Muscle layer of duodenum (tissue), 2 donors: ENCODE measurements around the gene RUNX1.

Source experiments
- H3K27ac ChIP-seq: one replicate; pipeline ENCODE4 v1.7.0; 2013; ENCODE audit warnings: mild to moderate bottlenecking, low read length
- H3K27me3 ChIP-seq: one replicate; pipeline ENCODE4 v1.7.0; 2013; ENCODE audit warnings: low read depth, mild to moderate bottlenecking, control low read depth, low read length
- H3K36me3 ChIP-seq, 2 donors: one replicate each; pipeline ENCODE4 v1.7.0; 2013; ENCODE audit warnings: low read length in 2 of 2, control low read depth in 1 of 2, mild to moderate bottlenecking in 1 of 2; ENCODE audit not compliant: insufficient read depth in 2 of 2, control insufficient read depth in 1 of 2
- H3K4me1 ChIP-seq, 2 donors: one replicate each; pipeline ENCODE4 v1.7.0; 2013; ENCODE audit warnings: low read length in 2 of 2, mild to moderate bottlenecking in 2 of 2, control low read depth in 1 of 2, moderate library complexity in 1 of 2; ENCODE audit not compliant: insufficient read depth in 2 of 2, control insufficient read depth in 1 of 2
- H3K4me3 ChIP-seq, 2 donors: one replicate each; pipeline ENCODE4 v1.7.0; 2013; ENCODE audit warnings: low read length in 2 of 2, low read depth in 1 of 2, mild to moderate bottlenecking in 1 of 2
- H3K9me3 ChIP-seq, 2 donors: one replicate each; pipeline ENCODE4 v1.7.0; 2013; ENCODE audit warnings: low read length in 2 of 2, control low read depth in 1 of 2, mild to moderate bottlenecking in 1 of 2; ENCODE audit not compliant: control insufficient read depth in 1 of 2
- donor health status: healthy.

Gene RUNX1

GRCh38 chr21:34824314-34824713 lies 224.8 kb downstream of the RUNX1 start:
- Histone ChIP-seq H3K9me3 (no peaks in the 10 kb centered on the region), H3K4me1 (no peaks in the 10 kb centered on the region)

DNA sequence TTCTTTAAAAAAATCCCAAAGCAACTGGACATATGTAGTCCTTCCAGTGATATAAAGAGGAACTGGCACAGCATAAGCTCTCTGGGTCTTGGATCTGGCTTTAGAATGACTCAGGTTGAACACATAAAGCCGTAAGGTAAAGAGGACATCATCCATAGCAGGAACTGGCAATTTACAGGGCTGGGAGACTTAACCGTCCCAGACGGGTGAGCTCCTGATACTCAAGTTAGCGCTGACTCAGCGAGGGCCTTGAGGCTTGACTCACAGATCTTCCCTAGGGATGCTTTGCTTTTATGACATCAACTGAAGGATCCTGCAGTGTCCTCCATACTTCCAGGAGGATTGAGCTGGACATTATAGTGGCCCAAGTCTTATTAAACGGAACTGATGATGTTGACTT lies 226.2 kb downstream of the RUNX1 start:
- Histone ChIP-seq H3K27me3 (no peaks in the 10 kb centered on the region), H3K36me3 (peaks cover 0 to 12% of the 10 kb centered on the region in 2 donors), H3K4me1 (no peaks in the 10 kb centered on the region), H3K4me3 (no peak overlapping the region), H3K27ac (no peak overlapping the region), H3K9me3 (no peaks in the 10 kb centered on the region)

More at GRCh38 chr21:34824314-34824713, 224.8 kb downstream of the RUNX1 start:
- no peaks in the 10 kb centered on the region for H3K27me3 ChIP-seq
- H3K36me3 ChIP-seq, result peaks cover 0 to 13% of the 10 kb centered on the region in 2 donors
- no peak overlapping the region for H3K27ac ChIP-seq
- H3K4me3 ChIP-seq, result no peak overlapping the region

DNA sequence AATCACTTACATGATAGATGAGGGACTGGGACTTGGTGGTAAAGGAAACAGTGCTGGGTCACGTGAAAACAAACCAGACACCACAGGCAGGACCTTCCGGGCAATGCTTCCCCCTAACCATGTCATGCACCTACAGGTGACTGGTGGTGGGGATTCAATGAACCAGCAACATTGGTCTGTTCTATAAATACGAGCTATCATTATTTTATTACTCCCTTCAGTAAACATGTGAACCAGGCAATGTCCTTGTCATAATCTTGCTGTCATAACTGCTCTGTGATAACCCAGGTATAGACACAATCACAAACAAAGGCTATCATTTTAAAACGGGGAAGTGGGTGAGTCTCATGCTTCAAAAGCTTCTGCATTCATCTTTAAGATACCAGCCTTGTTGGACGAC lies 226.9 kb downstream of the RUNX1 start:
- Histone ChIP-seq H3K27ac (no peak overlapping the region), H3K36me3 (peaks cover 0 to 8% of the 10 kb centered on the region in 2 donors), H3K27me3 (no peaks in the 10 kb centered on the region), H3K9me3 (no peaks in the 10 kb centered on the region), H3K4me3 (no peak overlapping the region), H3K4me1 (no peaks in the 10 kb centered on the region)

DNA sequence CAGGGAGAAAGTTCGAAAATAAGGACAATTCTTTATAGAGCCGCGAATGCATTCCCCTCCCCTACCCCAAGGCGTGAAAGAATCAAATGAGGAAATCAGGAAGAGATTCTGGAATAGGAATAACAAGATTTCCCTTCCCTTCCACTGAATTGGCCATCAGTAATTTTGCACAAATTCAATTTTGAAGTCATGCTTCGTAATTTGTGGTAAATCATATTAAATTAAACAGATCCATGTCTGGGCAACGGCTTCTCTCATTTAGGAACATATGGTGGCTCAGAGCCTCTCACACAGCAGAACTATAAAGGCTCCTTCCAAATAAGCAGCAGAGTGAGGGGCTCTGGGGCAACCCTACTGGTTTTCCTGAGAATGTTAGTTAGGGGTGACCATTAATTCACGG lies 227.4 kb downstream of the RUNX1 start:
- H3K27me3 ChIP-seq, result no peaks in the 10 kb centered on the region

GRCh38 chr21:34820051-34820450 lies 229.1 kb downstream of the RUNX1 start:
- Histone ChIP-seq H3K4me3 (no peak overlapping the region), H3K27me3 (no peaks in the 10 kb centered on the region), H3K4me1 (no peaks in the 10 kb centered on the region), H3K36me3 (no peaks in the 10 kb centered on the region), H3K9me3 (no peaks in the 10 kb centered on the region), H3K27ac (no peak overlapping the region)

More for the DNA sequence above, 227.4 kb downstream of the RUNX1 start:
- no peaks in the 10 kb centered on the region for H3K9me3 ChIP-seq
- no peaks in the 10 kb centered on the region for H3K4me1 ChIP-seq
- peaks cover 0 to 8% of the 10 kb centered on the region in 2 donors for H3K36me3 ChIP-seq
- no peak overlapping the region for H3K27ac ChIP-seq
- H3K4me3 ChIP-seq, result no peak overlapping the region

DNA sequence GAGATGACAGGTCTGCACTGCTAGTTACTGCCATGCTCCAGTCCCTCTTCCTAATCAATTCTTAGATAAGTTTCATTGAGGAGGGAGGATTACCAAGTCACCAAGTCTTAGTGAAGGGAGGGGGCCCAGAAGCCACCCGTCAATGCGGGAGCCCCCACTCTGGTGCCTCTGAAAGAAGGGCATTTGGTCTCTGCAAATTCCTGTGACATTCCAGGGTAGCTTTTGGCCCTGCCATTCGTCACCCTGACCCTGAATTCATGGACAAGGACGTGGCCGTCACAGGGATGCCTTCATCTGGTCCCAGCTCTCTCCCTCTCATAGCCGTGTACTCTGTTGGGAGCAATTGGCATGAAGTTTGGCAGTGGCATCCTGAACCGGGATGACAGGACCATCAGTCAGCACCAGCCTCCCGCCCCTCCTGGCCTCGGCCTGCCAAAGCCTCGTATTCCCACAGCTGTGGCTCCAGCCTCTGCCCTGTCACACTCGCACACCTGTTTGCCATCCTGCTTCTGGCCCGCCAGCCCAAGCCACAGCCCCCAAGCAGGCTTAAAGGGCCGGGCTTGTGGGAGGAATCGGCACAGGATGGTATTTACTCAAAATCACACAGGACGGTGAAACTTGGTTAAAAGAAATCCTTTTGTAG lies 229.6 kb downstream of the RUNX1 start:
- H3K4me3 ChIP-seq, result no peak overlapping the region
- H3K9me3 ChIP-seq, result no peaks in the 10 kb centered on the region
- H3K36me3 ChIP-seq, result no peaks in the 10 kb centered on the region
- no peak overlapping the region for H3K27ac ChIP-seq
- no peaks in the 10 kb centered on the region for H3K27me3 ChIP-seq
- no peaks in the 10 kb centered on the region for H3K4me1 ChIP-seq

DNA sequence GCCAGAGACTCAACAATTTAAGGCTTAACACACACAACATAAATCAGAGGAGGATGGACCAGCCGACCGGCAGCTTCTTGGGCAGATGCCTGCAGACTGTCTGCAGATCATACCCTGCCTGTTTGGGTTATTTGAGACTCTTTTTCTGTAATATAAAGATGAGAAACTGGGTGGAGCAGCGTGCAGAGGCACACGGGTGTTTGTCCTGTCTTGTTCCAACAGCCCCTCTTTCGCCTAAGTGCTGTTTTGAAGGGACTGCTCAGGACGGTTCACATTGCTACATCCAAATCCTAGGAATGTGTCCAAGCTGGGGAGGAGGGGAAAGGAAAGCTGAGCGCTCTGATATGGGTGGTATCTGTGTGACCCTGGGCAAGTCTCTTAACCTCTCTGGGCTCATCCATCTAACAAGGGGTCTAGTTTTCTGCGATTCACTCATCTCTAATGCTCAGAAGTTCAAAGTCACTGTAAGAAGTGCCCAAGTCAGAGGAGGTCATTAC lies 230.4 kb downstream of the RUNX1 start:
- Histone ChIP-seq H3K4me3 (no peak overlapping the region), H3K27me3 (no peaks in the 10 kb centered on the region), H3K9me3 (no peaks in the 10 kb centered on the region), H3K36me3 (no peaks in the 10 kb centered on the region), H3K4me1 (no peaks in the 10 kb centered on the region), H3K27ac (no peak overlapping the region)

- H3K4me3 ChIP-seq, result no peak overlapping the region
- no peaks in the 10 kb centered on the region for H3K9me3 ChIP-seq
- no peak overlapping the region for H3K27ac ChIP-seq
- H3K36me3 ChIP-seq, result no peaks in the 10 kb centered on the region
- peaks cover 0 to under 1% of the 10 kb centered on the region in 2 donors for H3K4me1 ChIP-seq
- no peaks in the 10 kb centered on the region for H3K27me3 ChIP-seq
Observed at GRCh38 chr21:34817821-34818661, 231.1 kb downstream of the RUNX1 start.

DNA sequence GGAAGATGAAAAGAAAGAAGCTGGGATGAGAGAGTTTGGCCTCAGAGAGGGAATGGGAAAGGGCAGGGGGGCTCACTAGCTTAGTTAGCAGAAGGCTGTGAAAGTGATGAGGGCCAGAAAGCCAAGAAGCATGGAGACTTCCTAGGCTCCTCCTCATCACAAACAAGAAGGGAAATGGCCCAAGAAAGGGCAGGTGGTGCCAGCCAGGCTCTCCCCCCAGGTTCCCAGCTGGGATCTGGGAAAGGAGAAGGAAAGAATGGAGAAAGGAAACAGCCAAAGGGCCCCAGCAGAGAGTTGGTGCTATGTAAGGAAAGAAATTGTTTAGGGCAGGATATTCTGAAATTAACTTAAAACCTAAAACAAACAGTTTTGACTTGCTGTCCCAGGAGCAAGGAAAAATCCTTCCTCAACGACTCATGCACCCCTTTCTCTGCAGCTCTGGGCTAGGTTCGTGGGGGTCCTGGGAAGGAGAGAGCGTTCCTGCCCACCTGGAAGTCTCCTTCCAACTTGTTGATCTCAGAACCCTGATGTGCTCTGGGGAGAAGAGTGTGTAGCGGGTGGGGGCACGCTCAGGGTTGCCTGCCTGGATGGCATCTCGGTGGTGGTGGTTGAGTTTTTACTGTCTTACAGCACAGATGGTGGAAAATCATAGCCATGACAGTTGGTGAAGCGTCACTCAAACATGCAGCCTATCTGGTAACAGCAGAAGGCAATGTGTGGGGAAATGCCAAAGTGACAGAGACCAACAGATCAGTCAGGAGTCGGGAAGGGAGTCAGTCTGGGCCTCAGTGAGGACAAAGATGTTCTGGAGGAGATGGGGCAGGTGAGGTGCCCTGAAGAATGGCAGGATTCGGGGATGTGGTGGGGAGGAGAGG lies 233.0 kb downstream of the RUNX1 start:
- peaks cover 0 to 4% of the 10 kb centered on the region in 2 donors for H3K4me1 ChIP-seq
- H3K36me3 ChIP-seq, result no peaks in the 10 kb centered on the region
- no peaks in the 10 kb centered on the region for H3K9me3 ChIP-seq
- no peaks in the 10 kb centered on the region for H3K27me3 ChIP-seq
- H3K27ac ChIP-seq, result no peak overlapping the region
- no peak overlapping the region for H3K4me3 ChIP-seq

DNA sequence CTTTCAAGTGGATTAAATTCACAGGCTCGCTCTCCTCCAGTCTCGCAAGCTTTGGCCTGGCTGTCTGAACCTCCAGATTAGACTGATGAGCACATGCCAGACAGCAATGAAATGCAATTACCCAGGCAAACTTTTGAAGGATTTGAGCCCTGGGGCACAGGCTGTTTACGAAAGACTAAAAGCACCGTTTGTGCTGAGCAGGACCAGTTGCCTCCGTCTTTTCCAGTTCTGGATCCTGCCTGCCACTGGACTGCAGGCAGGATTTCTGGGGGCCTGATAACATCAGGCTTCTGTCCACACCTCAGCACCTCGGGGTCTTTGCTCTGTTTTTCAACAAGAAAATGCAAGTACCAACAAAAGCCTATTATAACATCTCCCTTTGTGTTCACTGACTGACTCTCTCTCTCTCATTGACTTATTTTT lies 234.6 kb downstream of the RUNX1 start:
- no peak overlapping the region for H3K4me3 ChIP-seq
- no peaks in the 10 kb centered on the region for H3K36me3 ChIP-seq
- no peak overlapping the region for H3K27ac ChIP-seq
- H3K9me3 ChIP-seq, result no peaks in the 10 kb centered on the region
- peaks cover under 1 to 4% of the 10 kb centered on the region in 2 donors for H3K4me1 ChIP-seq
- H3K27me3 ChIP-seq, result no peaks in the 10 kb centered on the region
